Measurements from ENCODE around the gene ATIC. TPM values are rescaled to one million over a fixed set of nuclear protein-coding genes. Genes with fewer than 3 reads are reported as not detected.
A peak's percentile ranks its signal among the peaks of the same experiment; 100 is the strongest.
"Not testable (repeated sequence)": the region's sequence is repeated elsewhere in the genome, so short reads cannot be mapped to it uniquely, and the experiment has no call there.

Gene ATIC
- total RNA-seq, 1 donor from 2014 or later, result 322 TPM

GRCh38 chr2:215288112-215288815, 23.6 kb upstream of the ATIC start:
- no peaks in the 10 kb centered on the region for H3K4me1 Mint-ChIP-seq
- no peak overlapping the region for H3K4me3 Mint-ChIP-seq
- no peaks in the 10 kb centered on the region for H3K9me3 Mint-ChIP-seq

GRCh38 chr2:215290980-215291599, 20.8 kb upstream of the ATIC start:
- no peak for DNase-seq
- intact Hi-C loops (cut with micrococcal nuclease), result no loop called here
- H3K4me1 Mint-ChIP-seq, result no peaks in the 10 kb centered on the region
- H3K4me3 Mint-ChIP-seq, result no peak overlapping the region
- H3K36me3 Mint-ChIP-seq (ENCODE audit: low read depth), result no peaks in the 10 kb centered on the region
- H3K9me3 Mint-ChIP-seq, result no peaks in the 10 kb centered on the region
- H3K27ac Mint-ChIP-seq, result no peak overlapping the region
- peaks cover 2% of the 10 kb centered on the region for H3K27me3 Mint-ChIP-seq

More at GRCh38 chr2:215288112-215288815, 23.6 kb upstream of the ATIC start:
- peaks cover 2% of the 10 kb centered on the region for H3K27me3 Mint-ChIP-seq
- no peak overlapping the region for H3K27ac Mint-ChIP-seq
- H3K36me3 Mint-ChIP-seq (ENCODE audit: low read depth), result no peaks in the 10 kb centered on the region
- intact Hi-C loops (cut with micrococcal nuclease), result no loop called here
- DNase-seq, result no peak

GRCh38 chr2:215293879-215294278, 18.0 kb upstream of the ATIC start:
- intact Hi-C loops (cut with micrococcal nuclease), result no loop called here
- Mint-ChIP-seq H3K9me3 (no peaks in the 10 kb centered on the region), H3K4me3 (no peak overlapping the region), H3K36me3 (ENCODE audit: low read depth) (no peaks in the 10 kb centered on the region), H3K27me3 (peaks cover 3% of the 10 kb centered on the region), H3K27ac (no peak overlapping the region), H3K4me1 (no peaks in the 10 kb centered on the region)
- DNase-seq, result no peak

GRCh38 chr2:215299337-215299859, 12.5 kb upstream of the ATIC start:
- Mint-ChIP-seq H3K27ac (no peak overlapping the region), H3K9me3 (no peaks in the 10 kb centered on the region), H3K27me3 (peaks cover 1% of the 10 kb centered on the region), H3K4me1 (no peaks in the 10 kb centered on the region), H3K36me3 (ENCODE audit: low read depth) (no peaks in the 10 kb centered on the region), H3K4me3 (no peak overlapping the region)
- intact Hi-C loops (cut with micrococcal nuclease), result no loop called here
- no peak for DNase-seq

- DNase-seq, result no peak
- Mint-ChIP-seq H3K4me3 (no peak overlapping the region), H3K27me3 (peaks cover 5% of the 10 kb centered on the region), H3K4me1 (no peaks in the 10 kb centered on the region), H3K27ac (no peak overlapping the region), H3K36me3 (ENCODE audit: low read depth) (no peaks in the 10 kb centered on the region), H3K9me3 (no peaks in the 10 kb centered on the region)
- intact Hi-C loops (cut with micrococcal nuclease), result no loop called here
These were observed 9.9 kb upstream of the ATIC start for GRCh38 chr2:215301994-215302393.

- H3K4me1 Mint-ChIP-seq, result peaks cover 29% of the 10 kb centered on the region
- peak overlapping the region; percentile 93 for H3K4me3 Mint-ChIP-seq
- H3K27me3 Mint-ChIP-seq, H3K9me3 Mint-ChIP-seq: not testable (repeated sequence)
- peak; percentile 75 for DNase-seq
- intact Hi-C loops (cut with micrococcal nuclease), result loop anchor here (5.0 to 10.0 kb wide), 2 partner anchors 774 to 796 kb away; partner anchors contain the start of genes PECR, TMEM169 and XRCC5
- peaks cover 33% of the 10 kb centered on the region for H3K36me3 Mint-ChIP-seq (ENCODE audit: low read depth)
- H3K27ac Mint-ChIP-seq, result peak overlapping the region; percentile 90
These were observed 617 bp upstream of the ATIC start for GRCh38 chr2:215311259-215311624.

- peak overlapping the region; percentile 95 for H3K27ac Mint-ChIP-seq
These were observed 1.4 kb downstream of the ATIC start for GRCh38 chr2:215313255-215313613.

GRCh38 chr2:215314896-215315295, 3.0 kb downstream of the ATIC start:
- Mint-ChIP-seq H3K27ac (no peak overlapping the region), H3K4me1 (peaks cover 31% of the 10 kb centered on the region), H3K4me3 (peak overlapping the region; percentile 39), H3K9me3 (no peaks in the 10 kb centered on the region), H3K36me3 (ENCODE audit: low read depth) (peaks cover 53% of the 10 kb centered on the region), H3K27me3 (no peaks in the 10 kb centered on the region)
- DNase-seq, result no peak
- intact Hi-C loops (cut with micrococcal nuclease), result loop anchor here (5.0 to 10.0 kb wide), 2 partner anchors 770 to 792 kb away; partner anchors contain the start of genes PECR, TMEM169 and XRCC5

More at GRCh38 chr2:215313255-215313613, 1.4 kb downstream of the ATIC start:
- Mint-ChIP-seq H3K4me1 (peaks cover 31% of the 10 kb centered on the region), H3K9me3 (no peaks in the 10 kb centered on the region), H3K36me3 (ENCODE audit: low read depth) (peaks cover 44% of the 10 kb centered on the region), H3K4me3 (peak overlapping the region; percentile 95), H3K27me3 (no peaks in the 10 kb centered on the region)
- DNase-seq, result no peak
- intact Hi-C loops (cut with micrococcal nuclease), result loop anchor here (5.0 to 10.0 kb wide), 2 partner anchors 772 to 794 kb away; partner anchors contain the start of genes PECR, TMEM169 and XRCC5

GRCh38 chr2:215315301-215315700, 3.4 kb downstream of the ATIC start:
- intact Hi-C loops (cut with micrococcal nuclease), result loop anchor here (10.0 kb wide), 1 partner anchor 770 kb away; the partner anchor contains the start of genes PECR and TMEM169
- Mint-ChIP-seq H3K27me3 (no peaks in the 10 kb centered on the region), H3K27ac (no peak overlapping the region), H3K9me3 (no peaks in the 10 kb centered on the region), H3K4me3 (peak overlapping the region; percentile 39), H3K4me1 (peaks cover 33% of the 10 kb centered on the region), H3K36me3 (ENCODE audit: low read depth) (peaks cover 57% of the 10 kb centered on the region)
- DNase-seq, result no peak

- peak overlapping the region; percentile 25 for H3K4me3 Mint-ChIP-seq
- intact Hi-C loops (cut with micrococcal nuclease), result loop anchor here (10.0 kb wide), 1 partner anchor 768 kb away; the partner anchor contains the start of genes PECR and TMEM169
- H3K9me3 Mint-ChIP-seq, result no peaks in the 10 kb centered on the region
- no peaks in the 10 kb centered on the region for H3K27me3 Mint-ChIP-seq
- H3K4me1 Mint-ChIP-seq, result peaks cover 34% of the 10 kb centered on the region
- peaks cover 64% of the 10 kb centered on the region for H3K36me3 Mint-ChIP-seq (ENCODE audit: low read depth)
- peak overlapping the region; percentile 19 for H3K27ac Mint-ChIP-seq
- DNase-seq, result no peak
These were observed 4.5 kb downstream of the ATIC start for GRCh38 chr2:215316336-215316735.

- intact Hi-C loops (cut with micrococcal nuclease), result loop anchor here (10.0 kb wide), 1 partner anchor 765 kb away; the partner anchor contains the start of genes PECR and TMEM169
- Mint-ChIP-seq H3K36me3 (ENCODE audit: low read depth) (peaks cover 71% of the 10 kb centered on the region), H3K27me3 (no peaks in the 10 kb centered on the region), H3K4me3 (no peak overlapping the region), H3K9me3 (no peaks in the 10 kb centered on the region), H3K4me1 (peaks cover 28% of the 10 kb centered on the region), H3K27ac (no peak overlapping the region)
- no peak for DNase-seq
These were observed 7.6 kb downstream of the ATIC start for GRCh38 chr2:215319500-215319899.

GRCh38 chr2:215320102-215320501, 8.2 kb downstream of the ATIC start:
- Mint-ChIP-seq H3K36me3 (ENCODE audit: low read depth) (peaks cover 69% of the 10 kb centered on the region), H3K27ac (no peak overlapping the region), H3K27me3 (no peaks in the 10 kb centered on the region), H3K9me3 (no peaks in the 10 kb centered on the region), H3K4me1 (peaks cover 24% of the 10 kb centered on the region), H3K4me3 (no peak overlapping the region)
- intact Hi-C loops (cut with micrococcal nuclease), result no loop called here
- no peak for DNase-seq

- DNase-seq, result no peak
- no peaks in the 10 kb centered on the region for H3K9me3 Mint-ChIP-seq
- no peaks in the 10 kb centered on the region for H3K27me3 Mint-ChIP-seq
- H3K4me1 Mint-ChIP-seq, result peaks cover 23% of the 10 kb centered on the region
- intact Hi-C loops (cut with micrococcal nuclease), result no loop called here
- no peak overlapping the region for H3K4me3 Mint-ChIP-seq
- no peak overlapping the region for H3K27ac Mint-ChIP-seq
- peaks cover 69% of the 10 kb centered on the region for H3K36me3 Mint-ChIP-seq (ENCODE audit: low read depth)
These were observed 8.8 kb downstream of the ATIC start for GRCh38 chr2:215320679-215321078.

GRCh38 chr2:215324811-215325210, 13.0 kb downstream of the ATIC start:
- Mint-ChIP-seq H3K36me3 (ENCODE audit: low read depth) (peaks cover 79% of the 10 kb centered on the region), H3K27me3 (no peaks in the 10 kb centered on the region), H3K9me3 (no peaks in the 10 kb centered on the region), H3K4me1 (peaks cover 24% of the 10 kb centered on the region), H3K4me3 (no peak overlapping the region), H3K27ac (peak overlapping the region; percentile 70)
- DNase-seq, result no peak
- intact Hi-C loops (cut with micrococcal nuclease), result no loop called here
